Rectal smooth muscle tissue (tissue), 1 donor: ENCODE measurements around the gene CCDC7.
A peak's percentile ranks its signal among the peaks of the same experiment; 100 is the strongest.
"Not testable (repeated sequence)": the region's sequence is repeated elsewhere in the genome, so short reads cannot be mapped to it uniquely, and the experiment has no call there.

ENCODE experiments used
- H3K27ac ChIP-seq: one replicate; pipeline ENCODE4 v1.7.0; 2013; ENCODE audit warnings: low read depth, low read length, inconsistent platforms
- H3K27me3 ChIP-seq: one replicate; pipeline ENCODE4 v1.7.0; 2013; ENCODE audit warnings: low read length; ENCODE audit not compliant: control insufficient read depth, insufficient read depth
- H3K36me3 ChIP-seq: one replicate; pipeline ENCODE4 v1.7.0; 2013; ENCODE audit warnings: low read length; ENCODE audit not compliant: control insufficient read depth, insufficient read depth
- H3K4me1 ChIP-seq: one replicate; pipeline ENCODE4 v1.7.0; 2013; ENCODE audit warnings: low read length; ENCODE audit not compliant: control insufficient read depth, insufficient read depth
- H3K4me3 ChIP-seq: one replicate; pipeline ENCODE4 v1.7.0; 2013; ENCODE audit warnings: low read length
- H3K9ac ChIP-seq: one replicate; pipeline ENCODE4 v1.7.0; 2013; ENCODE audit warnings: low read length

CCDC7 gene

DNA sequence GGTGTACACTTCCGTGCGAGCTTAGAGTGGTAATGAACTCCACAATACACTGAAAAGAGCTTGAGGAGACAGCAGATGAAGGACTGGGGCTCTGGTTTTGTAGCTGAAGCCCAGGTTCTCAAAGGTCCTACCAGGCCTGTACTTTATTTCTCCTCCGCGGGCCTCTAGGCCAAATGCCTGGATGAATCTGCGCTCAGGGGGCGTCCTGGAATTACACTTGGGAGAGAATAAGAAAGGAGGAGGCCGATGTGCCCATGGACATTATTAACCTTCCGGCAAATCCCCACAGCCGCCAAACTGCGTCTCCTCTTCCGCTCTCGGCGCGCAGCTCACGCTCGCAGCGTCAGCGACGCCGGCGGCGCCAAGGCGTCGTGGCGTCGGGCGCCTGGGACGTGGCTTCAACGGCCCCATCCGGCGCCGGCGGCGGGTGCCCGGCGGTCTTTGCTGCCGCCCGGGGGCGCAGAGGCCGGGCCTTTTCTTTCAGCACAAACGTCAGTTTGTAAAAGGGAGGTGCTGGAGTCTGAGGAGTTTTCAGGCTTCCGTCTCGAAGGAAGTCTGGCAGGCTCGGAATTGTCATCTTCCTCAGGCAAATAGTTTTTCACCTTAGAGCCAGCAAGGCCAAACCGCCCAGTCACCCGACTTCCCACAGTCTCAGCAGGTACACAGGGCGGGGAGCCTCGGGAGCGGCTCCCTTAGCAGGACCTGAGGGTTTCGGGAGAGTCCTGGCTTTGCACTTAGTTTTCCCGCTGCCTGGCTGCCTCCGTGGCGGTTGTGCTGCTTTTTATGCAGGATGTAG, at the start of gene CCDC7:
TSS of gene CCDC7 (plus strand) at position 401 of the 796 bp plus-strand sequence. CDS start 5,503 bp downstream, outside the sequence.
- Histone ChIP-seq H3K36me3 (no peaks in the 10 kb centered on the region), H3K4me3 (peak within 1 kb of the TSS; percentile 83), H3K9ac (peak within 1 kb of the TSS; percentile 85), H3K27me3 (no peaks in the 10 kb centered on the region), H3K27ac (peak within 1 kb of the TSS; percentile 90), H3K4me1 (peaks cover 5% of the 10 kb centered on the region)

DNA sequence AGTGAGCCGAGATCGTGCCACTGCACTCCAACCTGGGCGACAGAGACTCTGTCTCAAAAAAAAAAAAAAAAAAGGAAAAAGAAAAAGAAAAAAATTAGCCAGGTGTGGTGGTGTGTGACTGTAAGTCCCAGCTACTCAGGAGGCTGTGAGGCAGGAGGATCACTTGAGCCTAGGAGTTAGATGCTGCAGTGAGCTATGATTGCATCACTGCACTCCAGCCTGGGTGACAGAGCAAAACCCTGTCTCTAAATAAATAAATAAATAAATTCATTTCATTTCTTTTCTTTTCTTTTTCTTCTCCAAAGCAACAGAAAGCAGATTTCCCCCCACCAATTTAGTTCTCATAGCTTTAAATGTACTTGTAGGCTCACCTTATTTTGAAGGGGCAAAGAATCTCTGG, 48.8 kb upstream of the CCDC7 start:
- H3K27ac ChIP-seq, H3K4me1 ChIP-seq, H3K4me3 ChIP-seq, H3K36me3 ChIP-seq, H3K9ac ChIP-seq, H3K27me3 ChIP-seq: not testable (repeated sequence)

DNA sequence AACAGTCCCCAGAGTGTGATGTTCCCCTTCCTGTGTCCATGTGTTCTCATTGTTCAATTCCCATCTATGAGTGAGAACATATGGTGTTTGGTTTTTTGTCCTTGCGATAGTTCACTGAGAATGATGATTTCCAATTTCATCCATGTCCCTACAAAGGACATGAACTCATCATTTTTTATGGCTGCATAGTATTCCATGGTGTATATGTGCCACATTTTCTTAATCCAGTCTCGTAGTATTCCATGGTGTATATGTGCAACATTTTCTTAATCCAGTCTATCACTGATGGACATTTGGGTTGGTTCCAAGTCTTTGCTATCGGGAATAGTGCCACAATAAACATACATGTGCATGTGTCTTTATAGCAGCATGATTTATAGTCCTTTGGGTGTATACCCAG, 46.2 kb upstream of the CCDC7 start:
- H3K9ac ChIP-seq, H3K27ac ChIP-seq, H3K27me3 ChIP-seq, H3K36me3 ChIP-seq, H3K4me1 ChIP-seq, H3K4me3 ChIP-seq: not testable (repeated sequence)

DNA sequence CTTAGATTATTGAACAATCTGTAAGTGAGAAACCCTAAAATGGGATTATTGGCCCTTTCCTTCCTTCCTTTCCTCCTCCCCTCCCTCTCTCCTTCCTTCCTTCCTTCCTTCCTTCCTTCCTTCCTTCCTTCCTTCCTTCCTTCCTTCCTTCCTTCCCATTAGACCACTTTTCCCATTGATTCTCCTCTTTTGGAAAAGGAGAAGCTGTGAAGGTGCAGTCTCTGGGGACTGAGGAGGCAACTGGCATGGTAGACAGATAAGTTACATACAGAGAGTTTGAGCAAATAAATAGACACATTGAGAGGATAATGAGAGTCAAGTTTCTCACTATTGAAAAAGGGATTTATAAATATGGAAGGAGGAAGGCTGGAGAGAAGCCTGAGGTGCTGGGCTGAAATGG, 45.0 kb upstream of the CCDC7 start:
- Histone ChIP-seq H3K36me3 (no peaks in the 10 kb centered on the region), H3K4me1 (no peaks in the 10 kb centered on the region), H3K9ac (no peak overlapping the region), H3K4me3 (no peak overlapping the region), H3K27me3 (no peaks in the 10 kb centered on the region), H3K27ac (no peak overlapping the region)

DNA sequence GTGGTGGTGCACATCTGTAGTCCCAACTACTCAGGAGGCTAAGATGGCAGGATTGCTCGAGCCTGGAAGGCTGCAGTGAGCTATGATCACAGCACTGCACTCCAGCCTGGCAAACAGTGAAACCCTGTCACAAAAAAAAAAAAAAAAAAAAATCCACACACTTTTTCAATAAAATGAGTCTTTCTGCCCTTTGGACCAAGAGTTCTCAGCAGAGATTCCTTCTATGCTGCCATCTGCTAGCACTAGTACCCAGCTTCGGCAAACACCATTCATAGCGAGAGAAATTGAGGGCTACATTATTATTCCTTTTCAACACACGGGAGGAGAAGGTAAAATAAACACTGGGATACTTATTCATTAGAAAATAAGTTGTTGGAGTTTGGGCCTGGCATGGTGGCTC, 43.4 kb upstream of the CCDC7 start:
- no peaks in the 10 kb centered on the region for H3K4me1 ChIP-seq
- H3K27me3 ChIP-seq, result no peaks in the 10 kb centered on the region
- H3K4me3 ChIP-seq, result no peak overlapping the region
- H3K27ac ChIP-seq, result no peak overlapping the region
- H3K9ac ChIP-seq, result no peak overlapping the region
- no peaks in the 10 kb centered on the region for H3K36me3 ChIP-seq

DNA sequence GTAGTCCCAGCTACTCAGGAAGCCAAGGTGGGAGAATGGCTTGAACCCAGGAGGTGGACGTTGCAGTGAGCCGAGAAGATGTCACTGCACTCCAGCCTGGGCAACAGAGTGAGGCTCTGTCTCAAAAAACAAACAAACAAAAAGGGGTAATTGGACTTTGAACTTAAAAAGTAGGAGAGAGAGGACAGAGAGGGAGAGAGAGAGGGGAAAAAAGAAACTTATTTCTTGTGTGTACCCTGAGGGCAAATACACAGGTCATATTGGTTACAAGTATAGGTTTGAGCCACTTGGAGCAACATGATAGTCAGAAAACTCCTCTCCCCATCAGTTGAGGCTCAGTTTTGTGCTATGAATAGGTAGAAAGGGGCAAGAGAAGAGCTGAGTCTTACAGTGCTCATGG, 42.8 kb upstream of the CCDC7 start:
- Histone ChIP-seq H3K9ac (no peak overlapping the region), H3K36me3 (no peaks in the 10 kb centered on the region), H3K27ac (no peak overlapping the region), H3K4me3 (no peak overlapping the region), H3K4me1 (no peaks in the 10 kb centered on the region), H3K27me3 (no peaks in the 10 kb centered on the region)

DNA sequence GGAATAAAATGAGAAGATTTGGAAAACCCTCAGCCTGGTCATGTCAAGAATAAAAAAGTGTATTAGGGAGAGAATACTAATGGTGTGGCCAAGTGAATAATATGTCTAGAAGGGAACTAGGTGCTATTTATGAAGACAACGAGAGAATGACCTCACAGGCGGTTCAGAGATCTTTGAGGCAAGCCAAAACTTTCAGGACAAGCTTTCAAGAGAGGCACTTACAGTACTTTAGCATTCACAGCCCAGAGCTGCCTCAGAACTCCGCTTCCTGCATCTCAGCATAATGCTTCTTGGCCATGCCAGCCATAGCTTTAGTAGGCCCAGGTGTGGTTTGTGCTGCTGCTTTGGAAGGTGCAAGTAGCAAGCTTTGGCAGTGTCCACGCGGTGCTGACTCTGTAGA, 37.2 kb upstream of the CCDC7 start:
- Histone ChIP-seq H3K27ac (no peak overlapping the region), H3K27me3 (no peaks in the 10 kb centered on the region)

DNA sequence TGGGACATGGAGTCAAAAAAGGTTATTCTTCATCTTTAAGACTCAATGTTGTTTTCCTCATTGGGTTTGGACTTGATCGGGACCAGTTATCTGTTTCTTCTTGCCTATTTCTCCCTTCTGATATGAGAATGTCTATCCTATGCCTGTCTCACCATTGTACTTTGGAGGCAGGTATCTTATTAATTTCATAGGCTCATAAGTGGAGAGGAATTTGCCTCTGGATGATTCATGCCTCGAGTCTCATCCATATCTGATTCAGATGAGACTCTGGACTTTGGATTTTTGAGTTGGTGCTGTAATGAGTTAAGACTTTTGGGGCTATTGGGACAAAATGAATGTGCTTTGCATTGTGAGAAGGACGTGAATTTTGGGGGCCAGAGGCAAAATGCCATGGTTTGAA, 36.2 kb upstream of the CCDC7 start:
- peaks cover 8% of the 10 kb centered on the region for H3K4me1 ChIP-seq
- H3K9ac ChIP-seq, result no peak overlapping the region
- no peaks in the 10 kb centered on the region for H3K36me3 ChIP-seq
- no peak overlapping the region for H3K4me3 ChIP-seq
- no peak overlapping the region for H3K27ac ChIP-seq
- H3K27me3 ChIP-seq, result no peaks in the 10 kb centered on the region

More for the DNA sequence above, 37.2 kb upstream of the CCDC7 start:
- H3K36me3 ChIP-seq, result no peaks in the 10 kb centered on the region
- H3K4me3 ChIP-seq, result no peak overlapping the region
- peaks cover 8% of the 10 kb centered on the region for H3K4me1 ChIP-seq
- no peak overlapping the region for H3K9ac ChIP-seq

DNA sequence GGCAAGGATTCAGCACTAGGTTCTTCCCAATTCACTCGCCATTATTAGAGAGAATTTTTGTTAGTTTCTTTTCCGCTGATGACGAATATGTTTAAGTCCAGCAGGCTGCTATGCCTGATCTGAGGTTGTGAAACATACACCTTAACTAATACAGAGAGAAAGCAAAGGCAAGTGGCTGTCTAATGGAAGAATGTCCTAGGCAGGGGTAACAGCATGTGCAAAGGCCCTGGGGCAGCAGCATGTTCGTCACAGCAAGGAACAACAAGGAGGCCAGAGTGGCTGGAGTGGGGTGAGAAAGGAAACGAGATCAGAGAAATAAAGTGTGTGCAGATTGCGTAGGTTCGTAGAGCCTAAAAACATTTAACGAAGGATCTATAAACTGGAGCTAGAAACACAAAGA, 35.4 kb upstream of the CCDC7 start:
- H3K27me3 ChIP-seq, result no peaks in the 10 kb centered on the region
- no peaks in the 10 kb centered on the region for H3K36me3 ChIP-seq
- H3K9ac ChIP-seq, result no peak overlapping the region
- H3K4me1 ChIP-seq, result peaks cover 8% of the 10 kb centered on the region
- no peak overlapping the region for H3K4me3 ChIP-seq
- H3K27ac ChIP-seq, result no peak overlapping the region

DNA sequence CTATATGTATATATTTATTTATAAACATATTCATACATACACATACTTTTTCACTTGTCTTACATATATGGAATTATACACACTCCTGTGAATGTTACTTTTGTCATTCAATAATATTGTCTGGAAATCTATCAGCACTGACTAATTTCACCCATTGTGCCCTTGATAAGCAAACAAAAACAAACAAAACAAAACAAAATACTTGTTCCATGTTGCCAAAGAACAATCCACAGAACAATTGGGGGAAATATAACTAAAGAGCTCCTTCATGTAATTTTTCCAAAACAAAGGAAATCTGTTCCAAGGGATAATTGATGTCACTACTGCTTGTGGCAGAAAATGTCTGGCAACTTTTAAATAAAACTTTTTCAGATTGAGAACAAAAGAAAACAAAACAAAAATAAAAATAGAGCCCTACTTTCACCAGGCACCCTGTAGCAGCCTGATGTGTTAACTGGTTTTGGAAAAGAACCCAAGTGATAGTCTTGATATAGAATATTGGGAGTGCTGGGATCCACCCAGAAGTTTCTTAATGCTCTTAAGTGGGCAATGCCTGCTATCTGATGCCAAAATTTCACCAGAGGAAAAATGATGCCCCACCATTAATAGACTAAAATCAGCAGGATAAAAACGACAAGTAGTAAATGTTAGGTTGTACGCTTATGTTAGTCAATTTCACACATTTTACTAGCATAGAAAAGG, 34.0 kb upstream of the CCDC7 start:
- peak overlapping the region; percentile 60 for H3K27ac ChIP-seq
- H3K27me3 ChIP-seq, result no peaks in the 10 kb centered on the region
- H3K36me3 ChIP-seq, result no peaks in the 10 kb centered on the region
- no peak overlapping the region for H3K4me3 ChIP-seq
- H3K4me1 ChIP-seq, result peaks cover 8% of the 10 kb centered on the region
- no peak overlapping the region for H3K9ac ChIP-seq

DNA sequence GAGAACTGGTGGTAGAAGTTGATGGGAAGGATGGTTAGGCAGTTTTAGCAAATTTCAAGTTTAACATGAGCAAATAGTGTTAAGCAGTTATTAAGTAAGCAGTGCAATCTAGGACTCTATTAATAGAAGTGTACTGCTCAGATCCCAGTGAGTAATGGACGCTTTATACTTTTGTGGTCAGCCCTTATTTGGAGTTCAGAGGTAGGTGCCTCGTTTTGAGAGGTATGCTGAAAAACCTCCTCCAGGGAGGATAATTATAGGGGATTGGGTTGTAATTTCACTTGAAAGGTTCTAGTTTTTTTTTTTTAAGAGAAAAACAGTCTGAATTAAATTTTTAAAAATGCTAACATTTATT, 33.5 kb upstream of the CCDC7 start:
- Histone ChIP-seq H3K4me3 (no peak overlapping the region), H3K27ac (peak overlapping the region; percentile 60), H3K4me1 (peaks cover 11% of the 10 kb centered on the region), H3K9ac (no peak overlapping the region), H3K27me3 (no peaks in the 10 kb centered on the region), H3K36me3 (no peaks in the 10 kb centered on the region)

DNA sequence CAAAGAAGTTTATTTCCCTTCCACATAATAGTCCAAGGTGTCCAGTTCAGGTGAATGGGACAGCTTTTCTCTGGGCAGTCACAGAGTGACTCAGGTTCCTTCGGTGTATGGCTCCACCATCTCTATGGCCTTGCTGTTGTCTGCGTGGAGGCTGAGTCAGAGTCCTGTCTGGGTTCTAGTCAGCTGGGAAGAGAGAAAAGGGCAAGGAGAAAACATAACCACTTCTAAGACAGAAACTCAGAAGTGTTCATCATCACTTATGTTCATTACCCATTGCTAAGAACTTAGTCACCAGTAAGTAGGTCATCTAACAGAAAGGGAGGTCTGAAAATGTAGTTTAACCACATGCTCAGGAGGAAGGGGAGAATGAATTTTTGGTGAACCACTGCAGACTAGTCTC, 32.4 kb upstream of the CCDC7 start:
- no peaks in the 10 kb centered on the region for H3K27me3 ChIP-seq
- peak overlapping the region; percentile 65 for H3K27ac ChIP-seq
- H3K36me3 ChIP-seq, result no peaks in the 10 kb centered on the region
- no peak overlapping the region for H3K9ac ChIP-seq
- H3K4me3 ChIP-seq, result no peak overlapping the region
- peaks cover 18% of the 10 kb centered on the region for H3K4me1 ChIP-seq

DNA sequence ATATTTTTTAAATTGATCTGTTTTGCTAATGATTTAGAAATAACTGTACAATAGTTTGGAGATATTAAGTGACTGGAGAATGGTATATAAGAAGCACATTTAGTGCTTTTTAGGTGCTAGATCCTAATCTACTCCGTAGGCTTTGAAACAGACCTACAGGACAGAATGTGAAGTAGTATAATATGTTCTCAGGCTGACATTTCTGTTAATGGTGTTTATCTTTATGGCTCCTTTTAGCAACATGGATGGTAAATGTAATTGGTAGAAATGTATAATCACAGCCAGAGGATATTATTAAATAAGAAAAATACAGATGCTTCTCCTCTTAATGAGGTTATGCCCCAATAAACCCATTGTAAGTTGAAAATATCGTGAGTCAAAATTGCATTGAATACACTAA, 30.6 kb upstream of the CCDC7 start:
- Histone ChIP-seq H3K4me3 (no peak overlapping the region), H3K27me3 (no peaks in the 10 kb centered on the region), H3K9ac (no peak overlapping the region), H3K36me3 (no peaks in the 10 kb centered on the region), H3K27ac (peak overlapping the region; percentile 37), H3K4me1 (peaks cover 21% of the 10 kb centered on the region)
